Hepatocyte (in vitro differentiated cells): ENCODE results near the gene PTPRN2.

ENCODE experiments used
- CTCF ChIP-seq: fragments of 200-600 bp; sonication (generic); IDR thresholded peaks from 2 replicates; pipeline ENCODE4 v1.5.1; 2016; ENCODE audit warnings: antibody characterized with exemption, mild to moderate bottlenecking; ENCODE audit not compliant: poor library complexity
- EZH2 ChIP-seq: fragments of 200-600 bp; sonication (generic); IDR thresholded peaks from 2 replicates; pipeline ENCODE4 v1.6.1; 2016; ENCODE audit warnings: antibody characterized with exemption, mild to moderate bottlenecking, borderline replicate concordance

- TF ChIP-seq EZH2, result no peak
- TF ChIP-seq CTCF, result no peak
Observed at GRCh38 chr7:157966490-157966889, 621.1 kb downstream of the PTPRN2 start.
